GM23248 (cell line): Measurements from ENCODE around the gene SGMS1.

Source experiments
- EZH2 ChIP-seq: fragments of 200-600 bp; sonication (generic); IDR thresholded peaks from 2 replicates; pipeline ENCODE4 v1.6.1; 2018; ENCODE audit warnings: antibody characterized with exemption, mild to moderate bottlenecking; ENCODE audit not compliant: insufficient read depth, poor library complexity, severe bottlenecking
- EZH2phosphoT487 ChIP-seq: fragments of 200-600 bp; sonication (generic); IDR thresholded peaks from 2 replicates; pipeline ENCODE4 v1.6.1; 2018; ENCODE audit warnings: antibody characterized with exemption, moderate library complexity, mild to moderate bottlenecking, low read depth; ENCODE audit not compliant: insufficient read depth

- TF ChIP-seq EZH2 = no peak
- TF ChIP-seq EZH2phosphoT487 = no peak
These were observed 37.0 kb downstream of the SGMS1 start for GRCh38 chr10:50586740-50587088.
